GM12864 (cell line): ENCODE data around the gene KTN1.

ENCODE experiments used
- DNase-seq: peaks from one replicate; pipeline ENCODE4 v3.0.0-alpha.2; 2011; ENCODE audit warnings: low read depth
- H3K4me3 ChIP-seq: 2 replicates; pipeline ENCODE4 v1.5.1; 2011; ENCODE audit warnings: mild to moderate bottlenecking, low read depth, low read length, control low read depth
- TF ChIP-seq, protein P1 (sequence below): IDR thresholded peaks from 2 replicates; pipeline ENCODE4 v1.5.1; 2011; ENCODE audit warnings: low read depth, mild to moderate bottlenecking, moderate library complexity, low read length, control low read depth, inconsistent platforms; ENCODE audit errors: missing control alignments

Gene KTN1

DNA sequence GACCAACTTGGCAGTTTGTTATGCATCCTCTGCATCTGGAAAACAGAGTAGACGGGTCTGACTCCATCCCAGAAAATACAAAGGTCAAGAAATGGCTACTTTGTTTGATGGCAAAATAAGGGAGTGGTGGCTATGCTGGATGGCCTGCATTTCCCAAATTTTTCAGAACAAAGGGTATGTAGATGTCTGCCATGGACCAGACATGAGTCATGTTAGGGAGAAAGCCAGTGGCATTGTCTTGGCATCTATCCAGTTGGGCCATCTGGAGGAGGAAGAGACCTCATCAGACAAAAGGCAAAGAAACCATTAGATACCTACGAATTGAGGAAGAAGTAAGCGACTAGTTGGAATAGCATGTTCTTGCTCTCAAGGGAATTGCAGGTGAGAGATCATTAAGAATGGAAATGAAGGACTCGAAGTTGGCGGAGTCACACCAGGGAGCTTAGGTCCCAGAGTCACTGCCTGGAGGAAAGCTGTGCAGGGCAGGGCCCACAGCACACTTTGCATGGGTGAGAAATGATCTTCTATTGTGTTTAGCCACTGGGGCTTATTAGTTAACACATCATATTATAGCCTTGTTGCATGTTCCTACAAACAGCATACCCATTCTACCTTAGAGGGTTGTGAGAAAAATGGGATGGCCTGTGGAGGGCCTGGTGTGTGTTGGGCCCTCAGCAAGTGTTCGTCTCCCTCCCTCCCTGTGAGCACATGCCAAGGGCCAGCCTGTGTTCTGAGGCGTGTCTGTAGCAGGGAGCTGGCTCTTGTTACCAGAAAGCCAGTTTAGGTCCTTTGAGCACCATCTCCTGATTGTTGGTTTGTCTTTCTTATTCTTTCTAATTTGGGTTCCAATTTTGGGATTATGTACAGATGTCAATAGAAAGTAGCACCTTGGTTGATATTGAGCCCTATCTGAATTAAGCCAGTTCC, 119.4 kb downstream of the KTN1 start:
- H3K4me3 ChIP-seq, result no peak overlapping the region
- no peak for DNase-seq
- TF ChIP-seq, protein P1, sequence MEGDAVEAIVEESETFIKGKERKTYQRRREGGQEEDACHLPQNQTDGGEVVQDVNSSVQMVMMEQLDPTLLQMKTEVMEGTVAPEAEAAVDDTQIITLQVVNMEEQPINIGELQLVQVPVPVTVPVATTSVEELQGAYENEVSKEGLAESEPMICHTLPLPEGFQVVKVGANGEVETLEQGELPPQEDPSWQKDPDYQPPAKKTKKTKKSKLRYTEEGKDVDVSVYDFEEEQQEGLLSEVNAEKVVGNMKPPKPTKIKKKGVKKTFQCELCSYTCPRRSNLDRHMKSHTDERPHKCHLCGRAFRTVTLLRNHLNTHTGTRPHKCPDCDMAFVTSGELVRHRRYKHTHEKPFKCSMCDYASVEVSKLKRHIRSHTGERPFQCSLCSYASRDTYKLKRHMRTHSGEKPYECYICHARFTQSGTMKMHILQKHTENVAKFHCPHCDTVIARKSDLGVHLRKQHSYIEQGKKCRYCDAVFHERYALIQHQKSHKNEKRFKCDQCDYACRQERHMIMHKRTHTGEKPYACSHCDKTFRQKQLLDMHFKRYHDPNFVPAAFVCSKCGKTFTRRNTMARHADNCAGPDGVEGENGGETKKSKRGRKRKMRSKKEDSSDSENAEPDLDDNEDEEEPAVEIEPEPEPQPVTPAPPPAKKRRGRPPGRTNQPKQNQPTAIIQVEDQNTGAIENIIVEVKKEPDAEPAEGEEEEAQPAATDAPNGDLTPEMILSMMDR, result no peak

DNA sequence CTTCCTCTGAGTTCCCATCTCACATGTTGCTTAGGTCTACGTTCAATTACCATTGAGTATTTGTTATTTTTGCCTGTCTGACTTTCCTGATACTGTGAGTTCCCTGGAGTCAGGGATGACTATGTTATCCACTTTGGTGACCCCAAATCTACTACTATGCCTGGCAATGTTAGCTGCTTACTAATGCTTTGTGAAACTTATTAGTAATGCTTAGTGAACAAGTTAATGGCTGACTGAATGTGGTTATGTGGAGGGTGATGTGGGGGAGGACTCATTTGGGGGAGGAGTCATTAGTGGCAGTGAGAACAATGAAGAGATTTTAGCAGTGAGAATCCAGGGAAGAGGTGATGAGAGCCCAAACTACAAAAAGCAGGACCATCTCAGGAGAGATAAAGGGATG, 121.6 kb downstream of the KTN1 start:
- H3K4me3 ChIP-seq, result no peak overlapping the region
- DNase-seq, result no peak
- TF ChIP-seq, protein P1, result no peak

DNA sequence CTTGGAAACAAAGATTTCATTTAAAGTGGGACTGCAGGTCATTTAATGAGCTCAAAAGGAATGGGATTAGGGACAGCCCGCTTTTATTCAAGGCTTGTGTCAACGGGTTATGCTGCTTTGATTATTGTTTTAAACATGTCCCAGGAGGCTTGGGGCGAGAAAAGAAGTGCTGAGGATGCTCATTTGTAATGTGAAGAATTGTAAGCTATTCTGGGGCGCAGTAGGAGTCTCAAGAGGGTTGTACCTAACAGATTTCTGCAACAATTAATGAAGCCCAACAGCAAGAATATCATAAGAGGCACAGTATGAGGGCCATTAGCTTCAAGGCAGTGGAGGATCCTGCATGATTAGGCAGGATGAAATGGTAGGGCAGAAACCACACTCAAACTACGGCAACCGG, 122.5 kb downstream of the KTN1 start:
- no peak for DNase-seq
- TF ChIP-seq, protein P1, result no peak
- H3K4me3 ChIP-seq, result no peak overlapping the region

DNA sequence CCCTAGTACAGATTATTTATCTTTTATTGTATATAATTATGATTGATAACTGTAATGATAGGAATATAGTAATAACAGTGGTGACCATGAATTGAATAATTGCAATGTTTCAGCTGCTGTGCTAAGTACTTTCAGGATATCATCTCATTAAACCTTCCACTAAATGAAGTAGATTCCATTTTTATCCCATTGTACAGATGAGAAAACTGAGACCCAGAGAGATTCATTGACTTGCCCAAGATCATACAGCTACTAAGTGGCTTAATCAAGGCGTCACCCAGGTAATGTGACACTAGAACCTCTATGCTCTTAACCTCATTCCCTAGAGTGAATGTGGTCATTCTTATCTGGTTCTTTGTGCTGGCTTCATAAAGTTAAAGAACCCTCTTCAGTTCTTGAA, 124.6 kb downstream of the KTN1 start:
- TF ChIP-seq, protein P1, result no peak
- no peak for DNase-seq
- no peak overlapping the region for H3K4me3 ChIP-seq

DNA sequence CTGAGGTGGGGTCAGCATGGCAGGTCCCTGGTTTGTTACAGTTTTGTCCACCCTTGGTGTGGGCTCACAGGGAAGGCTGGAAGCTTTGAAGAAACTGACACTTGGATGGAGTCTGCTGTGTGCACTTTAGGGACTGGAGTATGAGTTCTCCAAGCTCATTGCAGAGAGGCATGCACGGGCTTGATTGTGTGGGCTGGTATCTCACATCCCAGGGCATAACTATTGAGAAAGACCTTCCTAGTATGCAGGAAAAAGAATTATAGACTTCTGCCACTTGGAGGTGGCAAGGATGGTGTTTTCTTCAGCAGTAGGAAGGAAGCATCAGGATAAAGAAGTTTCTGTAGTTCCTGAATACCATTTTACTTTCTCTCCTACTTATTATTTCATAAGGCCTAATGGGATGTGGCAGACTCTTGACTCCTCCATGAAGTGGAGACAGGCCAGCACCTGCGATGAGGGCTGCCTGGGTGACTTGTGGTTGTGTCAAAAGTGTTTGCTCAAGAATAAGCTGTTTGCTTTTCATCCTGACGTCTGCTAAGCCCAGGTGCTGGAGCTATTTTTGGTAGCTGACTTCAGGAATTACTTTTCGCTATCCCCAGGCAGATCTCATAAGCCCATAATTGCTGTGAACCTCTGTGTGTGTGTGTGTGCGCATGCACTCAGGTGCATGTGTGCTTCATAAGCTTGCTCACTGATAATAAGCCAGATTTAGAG, 125.8 kb downstream of the KTN1 start:
- no peak for DNase-seq
- no peak overlapping the region for H3K4me3 ChIP-seq
- TF ChIP-seq, protein P1, result no peak

DNA sequence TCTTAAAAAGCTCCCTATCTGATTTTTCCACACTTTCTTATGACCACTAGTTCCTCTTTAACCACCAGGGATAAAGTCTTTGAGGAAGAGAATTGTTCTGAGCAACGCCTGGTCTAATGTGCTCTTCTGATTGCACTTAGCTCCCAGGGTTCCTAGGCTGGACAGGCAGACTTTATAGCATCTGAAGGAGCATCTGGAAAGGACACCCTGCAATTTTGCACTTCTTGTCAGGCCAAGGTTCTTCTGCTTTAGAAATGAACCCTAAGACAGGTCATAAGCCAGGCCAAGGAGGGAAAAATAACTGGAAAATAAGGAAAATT, 126.3 kb downstream of the KTN1 start:
- DNase-seq, result no peak
- H3K4me3 ChIP-seq, result no peak overlapping the region
- TF ChIP-seq, protein P1, result no peak
